Esophagus (tissue), 2 donors: ENCODE results near the gene ACOT9. TPM values are rescaled to one million over a fixed set of nuclear protein-coding genes. Genes with fewer than 3 reads are reported as not detected.

Source experiments
- H3K27ac ChIP-seq, 2 donors: one replicate each; pipeline ENCODE4 v1.5.1; 2013; ENCODE audit warnings: low read depth in 2 of 2, mild to moderate bottlenecking in 2 of 2, inconsistent platforms in 1 of 2, low read length in 1 of 2, moderate library complexity in 1 of 2
- H3K27me3 ChIP-seq, 2 donors: one replicate each; pipeline ENCODE4 v1.6.1; 2013; ENCODE audit warnings: low read length in 2 of 2, control low read depth in 1 of 2, mild to moderate bottlenecking in 1 of 2; ENCODE audit not compliant: insufficient read depth in 2 of 2, control insufficient read depth in 1 of 2
- H3K36me3 ChIP-seq, 2 donors: one replicate each; pipeline ENCODE4 v1.6.1; 2013; ENCODE audit warnings: low read length in 1 of 2; ENCODE audit not compliant: control insufficient read depth in 2 of 2, insufficient read depth in 2 of 2
- H3K4me1 ChIP-seq, 2 donors: one replicate each; pipeline ENCODE4 v1.6.1; 2013; ENCODE audit warnings: low read length in 1 of 2; ENCODE audit not compliant: control insufficient read depth in 2 of 2, insufficient read depth in 2 of 2
- H3K4me3 ChIP-seq, 2 donors: one replicate each; pipeline ENCODE4 v1.5.1; 2013; ENCODE audit warnings: low read length in 2 of 2, mild to moderate bottlenecking in 2 of 2, low read depth in 1 of 2, moderate library complexity in 1 of 2
- H3K9me3 ChIP-seq, 2 donors: one replicate each; pipeline ENCODE4 v1.6.1; 2013; ENCODE audit warnings: mild to moderate bottlenecking in 2 of 2, low read depth in 1 of 2, low read length in 1 of 2, moderate library complexity in 1 of 2; ENCODE audit not compliant: control insufficient read depth in 2 of 2, insufficient read depth in 1 of 2
- WGBS, 2 donors: extraction: QIAGEN DNeasy Blood & Tissue Kit; methylation state at CpG; one replicate each; pipeline ENCODE4 v1.1.7; 2013; 5-methylcytosine and 5-hydroxymethylcytosine counted together
- polyA plus RNA-seq, 2 donors: library from polyadenylated mRNA; stranded (reverse); fragments of 200-250 nt; gene quantifications; one replicate each; pipeline ENCODE4 v1.2.3, GENCODE V29; 2013
- donor health status: healthy with polysubstance abuse.
- donor health status: Bipolar disorder and iron deficiency.

ACOT9 gene
- polyA plus RNA-seq, 2 donors: 10.3 to 11.6 TPM

DNA sequence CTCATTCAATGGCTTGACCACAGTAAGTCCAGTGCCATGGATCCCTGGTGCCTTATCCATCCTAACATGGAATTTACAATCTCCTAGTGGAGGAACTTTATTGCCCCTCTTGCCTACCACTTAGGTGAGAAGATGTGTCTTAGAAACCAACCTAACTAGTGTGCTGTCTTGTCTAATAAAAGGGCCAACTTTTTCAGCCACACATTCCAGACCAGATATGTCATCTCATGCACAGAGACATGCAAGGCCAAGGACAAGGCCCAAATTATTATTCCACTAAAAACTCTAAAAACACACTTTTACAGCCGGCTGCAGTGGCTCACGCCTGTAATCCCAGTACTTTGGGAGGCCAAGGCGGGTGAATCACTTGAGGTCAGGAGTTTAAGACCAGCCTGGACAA is 86.4 kb downstream of the ACOT9 start:
- Histone ChIP-seq H3K27ac (no peak overlapping the region), H3K4me1 (no peaks in the 10 kb centered on the region), H3K36me3 (no peaks in the 10 kb centered on the region), H3K9me3 (no peaks in the 10 kb centered on the region), H3K27me3 (no peaks in the 10 kb centered on the region), H3K4me3 (no peak overlapping the region)
- WGBS, 2 donors: 66 to 76% methylated on average over 3 of the region's 3 CpGs

- no peak overlapping the region for H3K4me3 ChIP-seq
- H3K9me3 ChIP-seq: no peaks in the 10 kb centered on the region
- no peaks in the 10 kb centered on the region for H3K27me3 ChIP-seq
- no peaks in the 10 kb centered on the region for H3K4me1 ChIP-seq
- no peak overlapping the region for H3K27ac ChIP-seq
- WGBS, 2 donors: 42 to 62% methylated on average over 5 of the region's 5 CpGs
- H3K36me3 ChIP-seq: no peaks in the 10 kb centered on the region
Observed at GRCh38 chrX:23656091-23656490, 87.0 kb downstream of the ACOT9 start.

Other genes with a start within 250 kb of the ACOT9 start
- gene PRDX4, start 75.8 kb downstream of the ACOT9 start, polyA plus RNA-seq: 10 to 100 TPM; 18.7 to 70.4 TPM
- gene SAT1, start 39.9 kb upstream of the ACOT9 start, polyA plus RNA-seq: 100 to 1,000 TPM; 250 to 644 TPM
- gene APOO, start 164.7 kb upstream of the ACOT9 start, polyA plus RNA-seq: 10 to 100 TPM; 12.7 to 15.8 TPM
- under 1 TPM; 0.02 to 0.06 TPM for gene CXorf58, start 164.7 kb upstream of the ACOT9 start, polyA plus RNA-seq